ENCODE results near the gene OSCAR.

DNA sequence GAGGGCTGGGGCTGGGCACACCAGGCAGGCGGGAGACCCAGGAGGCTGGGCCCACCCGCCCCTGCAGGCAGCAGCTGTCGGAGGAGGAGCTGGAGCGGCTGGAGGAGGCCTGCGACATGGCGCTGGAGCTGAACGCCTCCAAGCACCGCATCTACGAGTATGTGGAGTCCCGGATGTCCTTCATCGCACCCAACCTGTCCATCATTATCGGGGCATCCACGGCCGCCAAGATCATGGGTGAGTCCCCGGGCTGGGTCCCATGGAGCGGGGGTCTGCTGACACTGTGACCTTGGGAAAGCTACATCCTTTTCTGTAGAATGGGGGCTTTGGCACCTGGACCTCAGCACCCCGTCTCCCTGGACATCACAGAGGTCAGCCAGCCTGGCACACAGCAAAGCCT, 23.1 kb upstream of the OSCAR start:
- TF ChIP-seq TAF1 (IDR thresholded peaks at IDR 0.05; ENCODE audit: borderline replicate concordance, low read depth, low read length) (no peak), POLR2AphosphoS5 (IDR thresholded peaks at IDR 0.05; ENCODE audit: low read depth, low read length) (no peak)

All from GM12892 (cell line).